ENCODE results near the gene EPHB4. TPM values are rescaled to one million over a fixed set of nuclear protein-coding genes. Genes with fewer than 3 reads are reported as not detected.
A peak's percentile ranks its signal among the peaks of the same experiment; 100 is the strongest.
"Not testable (repeated sequence)": the region's sequence is repeated elsewhere in the genome, so short reads cannot be mapped to it uniquely, and the experiment has no call there.

EPHB4 gene
- total RNA-seq, 2 donors from 2014 or later = 3.7 to 11.1 TPM

- DNase-seq (ENCODE audit: low spot score in 2 of 2); ATAC-seq; H3K9me3 Mint-ChIP-seq; H3K36me3 Mint-ChIP-seq: not testable (repeated sequence)
- peak overlapping the region in 1 of 2 donors; percentile 55 for H3K27ac Mint-ChIP-seq
These were observed 20.4 kb downstream of the EPHB4 start for GRCh38 chr7:100806883-100807282.

- Mint-ChIP-seq H3K36me3 (no peaks in the 10 kb centered on the region), H3K9me3 (no peaks in the 10 kb centered on the region), H3K27ac (no peak overlapping the region)
- ATAC-seq (no peak), DNase-seq (ENCODE audit: low spot score in 2 of 2) (no peak)
These were observed 21.0 kb downstream of the EPHB4 start for GRCh38 chr7:100806276-100806675.

DNA sequence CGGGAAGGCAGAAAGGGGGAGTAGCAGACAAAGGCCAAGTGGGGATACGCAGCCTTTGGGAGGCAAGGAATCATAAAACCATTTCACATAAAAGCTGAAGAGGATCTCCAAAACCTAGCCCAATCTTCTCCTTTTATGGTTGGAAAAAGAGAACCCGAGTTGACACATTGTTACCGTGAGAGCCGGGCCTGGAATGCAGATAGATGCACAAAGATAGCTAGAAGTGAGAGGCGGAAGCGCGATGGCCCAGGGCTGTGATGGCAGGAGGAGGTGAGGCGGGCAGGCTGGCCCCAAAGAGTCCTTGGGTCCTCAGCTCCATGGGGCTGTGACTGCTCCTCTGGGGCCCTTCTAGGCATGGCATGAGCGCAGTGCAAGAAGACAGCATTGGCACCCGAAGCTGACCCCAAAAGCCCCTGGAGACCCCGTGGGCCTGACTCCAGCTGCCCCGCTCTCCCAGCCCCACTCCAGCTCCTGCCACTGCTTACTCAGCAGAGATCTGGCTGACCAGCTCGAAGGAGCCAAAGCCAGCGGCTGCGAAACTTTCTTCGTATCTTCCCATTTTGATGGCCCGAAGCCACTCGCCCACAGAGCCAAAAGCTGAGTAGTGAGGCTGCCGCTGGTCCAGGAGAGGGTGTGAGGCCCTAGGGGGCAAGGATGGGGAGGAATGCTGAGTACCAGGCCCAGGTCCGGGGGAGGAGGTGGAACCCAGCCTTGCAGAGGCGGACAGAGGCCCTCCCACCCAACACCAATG lies 22.5 kb downstream of the EPHB4 start:
- H3K27ac Mint-ChIP-seq = no peak overlapping the region
- DNase-seq (ENCODE audit: low spot score in 2 of 2) (no peak), ATAC-seq (no peak)
- H3K36me3 Mint-ChIP-seq = no peaks in the 10 kb centered on the region
- H3K9me3 Mint-ChIP-seq = no peaks in the 10 kb centered on the region

GRCh38 chr7:100803398-100804161 lies 23.7 kb downstream of the EPHB4 start:
- Mint-ChIP-seq H3K9me3 (no peaks in the 10 kb centered on the region), H3K36me3 (no peaks in the 10 kb centered on the region), H3K27ac (peak overlapping the region in 1 of 2 donors; percentile 48)
- ATAC-seq (peak; percentile 61 to 80), DNase-seq (ENCODE audit: low spot score in 2 of 2) (no peak)

GRCh38 chr7:100802951-100803350 lies 24.4 kb downstream of the EPHB4 start:
- no peak for ATAC-seq
- Mint-ChIP-seq H3K36me3 (no peaks in the 10 kb centered on the region), H3K27ac (no peak overlapping the region), H3K9me3 (no peaks in the 10 kb centered on the region)
- DNase-seq (ENCODE audit: low spot score in 2 of 2) = no peak

- H3K36me3 Mint-ChIP-seq = no peaks in the 10 kb centered on the region
- no peak overlapping the region for H3K27ac Mint-ChIP-seq
- ATAC-seq (no peak), DNase-seq (ENCODE audit: low spot score in 2 of 2) (no peak)
- H3K9me3 Mint-ChIP-seq = no peaks in the 10 kb centered on the region
These were observed 25.3 kb downstream of the EPHB4 start for GRCh38 chr7:100801833-100802568.

GRCh38 chr7:100799037-100799896 lies 28.1 kb downstream of the EPHB4 start:
- ATAC-seq (peak; percentile 60 to 83), DNase-seq (ENCODE audit: low spot score in 2 of 2) (peak in 1 of 2 donors; percentile 64)
- Mint-ChIP-seq H3K27ac (no peak overlapping the region), H3K9me3 (no peaks in the 10 kb centered on the region), H3K36me3 (no peaks in the 10 kb centered on the region)

GRCh38 chr7:100794741-100795140 lies 32.6 kb downstream of the EPHB4 start:
- Mint-ChIP-seq H3K9me3 (no peaks in the 10 kb centered on the region), H3K27ac (no peak overlapping the region), H3K36me3 (no peaks in the 10 kb centered on the region)
- ATAC-seq (no peak), DNase-seq (ENCODE audit: low spot score in 2 of 2) (no peak)

DNA sequence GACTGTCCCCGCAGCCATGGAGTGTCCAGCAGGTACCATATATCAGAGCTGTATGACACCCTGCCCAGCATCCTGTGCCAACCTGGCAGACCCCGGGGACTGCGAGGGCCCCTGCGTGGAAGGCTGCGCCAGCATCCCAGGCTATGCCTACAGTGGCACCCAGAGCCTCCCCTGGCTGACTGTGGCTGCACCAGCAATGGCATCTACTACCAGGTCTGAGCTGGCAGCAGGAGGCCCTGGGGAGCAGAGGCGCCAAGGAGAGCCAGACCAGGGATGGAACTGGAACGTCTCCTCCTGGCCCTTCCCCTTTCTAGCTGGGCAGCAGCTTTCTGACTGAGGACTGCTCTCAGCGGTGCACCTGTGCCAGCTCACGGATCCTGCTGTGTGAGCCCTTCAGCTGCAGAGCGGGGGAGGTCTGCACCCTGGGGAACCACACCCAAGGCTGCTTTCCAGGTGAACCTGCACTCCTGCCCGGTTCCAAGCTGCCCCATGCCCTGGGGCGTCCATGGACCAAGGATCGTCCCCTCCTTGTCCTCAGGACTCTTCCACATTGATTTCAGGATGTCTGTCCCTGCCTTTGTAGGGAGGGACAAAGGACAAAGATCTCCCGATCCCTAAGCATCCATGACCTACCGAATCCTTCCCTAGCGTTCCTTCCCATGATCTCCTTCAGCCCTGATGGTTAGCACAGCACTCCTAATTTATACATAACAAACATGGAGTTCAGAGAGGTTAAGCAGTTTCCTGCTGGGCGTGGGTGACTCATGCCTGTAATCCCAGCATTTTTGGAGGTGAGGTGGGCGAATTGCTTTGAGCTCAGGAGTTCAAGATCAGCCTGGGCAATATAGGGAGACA lies 33.3 kb downstream of the EPHB4 start:
- ATAC-seq = no peak
- no peaks in the 10 kb centered on the region for H3K9me3 Mint-ChIP-seq
- no peak overlapping the region for H3K27ac Mint-ChIP-seq
- no peaks in the 10 kb centered on the region for H3K36me3 Mint-ChIP-seq
- no peak for DNase-seq (ENCODE audit: low spot score in 2 of 2)

DNA sequence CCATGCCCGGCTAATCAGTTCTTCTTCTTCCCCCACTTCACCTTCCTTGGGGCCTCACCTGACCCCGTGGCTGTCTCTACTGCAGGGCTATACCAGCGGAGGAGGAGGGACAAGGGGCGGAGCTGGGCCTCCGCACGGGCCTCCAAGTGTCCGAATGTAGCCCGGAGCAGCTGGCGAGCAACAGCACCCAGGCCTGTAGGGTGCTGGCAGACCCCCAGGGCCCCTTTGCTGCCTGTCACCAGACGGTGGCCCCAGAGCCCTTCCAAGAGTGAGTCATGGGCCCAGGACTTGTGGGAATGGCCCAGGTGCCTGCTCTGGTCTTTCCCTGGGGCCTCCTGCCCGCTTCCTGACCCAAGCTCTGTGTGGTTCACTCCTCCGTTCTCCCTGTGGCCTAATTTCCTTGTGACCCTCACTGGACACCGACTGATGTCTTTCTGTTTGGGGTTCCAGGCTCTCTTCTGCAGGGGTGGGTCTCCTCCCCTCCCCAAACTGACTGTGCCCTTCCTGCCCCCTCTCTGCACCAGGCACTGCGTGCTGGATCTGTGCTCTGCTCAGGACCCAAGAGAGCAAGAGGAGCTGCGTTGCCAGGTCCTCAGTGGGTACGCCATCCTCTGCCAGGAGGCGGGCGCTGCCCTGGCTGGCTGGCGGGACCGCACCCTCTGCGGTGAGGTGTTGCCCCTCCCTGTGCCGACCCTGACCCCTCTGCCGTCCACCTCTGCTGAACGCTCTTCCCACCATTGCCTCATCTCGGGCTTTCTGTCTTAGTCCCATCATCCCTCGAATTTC lies 35.2 kb downstream of the EPHB4 start:
- Mint-ChIP-seq H3K36me3 (no peaks in the 10 kb centered on the region), H3K9me3 (no peaks in the 10 kb centered on the region)
- ATAC-seq = no peak

DNA sequence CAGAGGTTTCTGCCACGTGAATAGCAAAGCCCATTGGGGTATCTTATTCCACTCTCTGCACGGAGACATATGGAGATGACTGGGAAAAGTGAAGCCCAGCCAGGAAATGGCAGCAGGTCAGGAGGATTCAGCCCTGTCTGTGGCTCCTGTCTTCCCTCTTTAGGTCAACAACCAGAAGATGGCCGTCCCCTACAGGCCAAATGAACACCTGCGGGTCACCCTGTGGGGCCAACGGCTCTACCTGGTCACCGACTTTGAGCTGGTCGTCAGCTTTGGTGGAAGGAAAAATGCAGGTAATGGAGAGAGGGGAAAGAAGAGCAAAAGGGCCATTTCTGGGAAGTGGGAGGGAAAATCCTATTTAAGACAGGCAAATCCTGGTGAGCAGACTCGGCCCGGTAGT lies 38.3 kb downstream of the EPHB4 start:
- DNase-seq (ENCODE audit: low spot score in 2 of 2) = no peak
- Mint-ChIP-seq H3K27ac (no peak overlapping the region), H3K9me3 (no peaks in the 10 kb centered on the region), H3K36me3 (peaks cover 0 to 6% of the 10 kb centered on the region in 2 donors)
- ATAC-seq = no peak

More for the DNA sequence above, 35.2 kb downstream of the EPHB4 start:
- no peak for DNase-seq (ENCODE audit: low spot score in 2 of 2)
- H3K27ac Mint-ChIP-seq = peak overlapping the region in 1 of 2 donors; percentile 29

GRCh38 chr7:100786323-100786722 lies 41.0 kb downstream of the EPHB4 start:
- peaks cover 0 to 6% of the 10 kb centered on the region in 2 donors for H3K36me3 Mint-ChIP-seq
- H3K27ac Mint-ChIP-seq = no peak overlapping the region
- ATAC-seq (no peak), DNase-seq (ENCODE audit: low spot score in 2 of 2) (no peak)
- no peaks in the 10 kb centered on the region for H3K9me3 Mint-ChIP-seq

- ATAC-seq (no peak), DNase-seq (ENCODE audit: low spot score in 2 of 2) (no peak)
- Mint-ChIP-seq H3K36me3 (peaks cover 0 to 6% of the 10 kb centered on the region in 2 donors), H3K9me3 (no peaks in the 10 kb centered on the region), H3K27ac (no peak overlapping the region)
These were observed 41.4 kb downstream of the EPHB4 start for GRCh38 chr7:100785878-100786277.

DNA sequence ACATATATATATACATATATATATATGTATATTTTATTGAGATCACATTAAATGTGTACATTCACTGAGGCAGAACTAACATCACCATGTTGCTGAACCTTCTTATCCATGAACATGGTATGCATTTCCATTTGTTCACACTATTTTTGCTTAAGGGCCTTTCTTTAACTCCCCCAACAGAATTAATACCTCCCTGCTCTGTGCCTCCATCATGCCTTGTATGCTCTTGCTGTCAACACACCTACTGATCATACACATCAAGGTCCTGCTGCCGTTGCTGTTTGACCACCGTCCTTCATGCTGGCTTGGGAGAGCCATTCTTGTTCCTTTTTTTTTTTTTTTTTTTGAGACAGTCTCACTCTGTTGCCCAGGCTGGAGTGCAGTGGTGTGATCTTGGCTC lies 43.5 kb downstream of the EPHB4 start:
- no peak for ATAC-seq
- no peak for DNase-seq (ENCODE audit: low spot score in 2 of 2)
- Mint-ChIP-seq H3K27ac (no peak overlapping the region), H3K9me3 (no peaks in the 10 kb centered on the region), H3K36me3 (peaks cover 0 to 6% of the 10 kb centered on the region in 2 donors)

- no peaks in the 10 kb centered on the region for H3K9me3 Mint-ChIP-seq
- no peak overlapping the region for H3K27ac Mint-ChIP-seq
- no peak for DNase-seq (ENCODE audit: low spot score in 2 of 2)
- peaks cover 0 to 6% of the 10 kb centered on the region in 2 donors for H3K36me3 Mint-ChIP-seq
- ATAC-seq = no peak
These were observed 46.1 kb downstream of the EPHB4 start for GRCh38 chr7:100781255-100781654.
